Transverse colon (tissue), 4 donors: ENCODE results near the gene FUT3. TPM values are rescaled to one million over a fixed set of nuclear protein-coding genes. Genes with fewer than 3 reads are reported as not detected.

Experiments
- DNase-seq: peaks from one replicate; pipeline ENCODE4 v3.0.0-alpha.2; 2019
- H3K27ac ChIP-seq, 4 donors: fragments of 200-600 bp; sonication (generic); 2 replicates each; pipeline ENCODE4 v1.5.1; 2016 to 2018; ENCODE audit warnings: inconsistent platforms in 4 of 4
- H3K27me3 ChIP-seq: fragments of 200-600 bp; sonication (generic); 2 replicates; pipeline ENCODE4 v1.5.1; 2017; ENCODE audit warnings: inconsistent platforms
- H3K36me3 ChIP-seq, 4 donors: fragments of 200-600 bp; sonication (generic); 2 replicates each; pipeline ENCODE4 v1.5.1; 2017 to 2019; ENCODE audit warnings: inconsistent platforms in 4 of 4
- H3K4me1 ChIP-seq, 4 donors: fragments of 200-600 bp; sonication (generic); 2 replicates each; pipeline ENCODE4 v1.5.1; 2017 to 2020; ENCODE audit warnings: inconsistent platforms in 4 of 4
- H3K4me3 ChIP-seq, 4 donors: fragments of 200-600 bp; sonication (generic); 1 replicate in 1 of 4; 2 replicates in 3 of 4; pipeline versions ENCODE4 v1.5.1 to v1.6.1; 2017 to 2019; ENCODE audit warnings: inconsistent platforms in 4 of 4
- H3K9me3 ChIP-seq, 2 donors: fragments of 200-600 bp; sonication (generic); 2 replicates each; pipeline ENCODE4 v1.5.1; 2017 to 2019; ENCODE audit warnings: inconsistent platforms in 2 of 2
- EP300 ChIP-seq: sonication (generic); formaldehyde crosslinking; IDR thresholded peaks from one replicate; pipeline ENCODE4 v1.6.1; 2017; ENCODE audit warnings: antibody characterized with exemption, low read depth
- POLR2A ChIP-seq: fragments of 450-650 bp; IDR thresholded peaks from one replicate; pipeline ENCODE4 v1.6.1; 2016; ENCODE audit warnings: antibody characterized with exemption, mild to moderate bottlenecking, moderate library complexity
- POLR2AphosphoS5 ChIP-seq, 3 donors: sonication (generic); formaldehyde crosslinking; IDR thresholded peaks; one replicate each; pipeline ENCODE4 v1.6.1; 2016; ENCODE audit warnings: antibody characterized with exemption in 3 of 3
- WGBS, 2 donors: methylation state at CpG; one replicate each; pipeline ENCODE4 v1.1.5; 2018; ENCODE audit warnings: low coverage in 1 of 2; 5-methylcytosine and 5-hydroxymethylcytosine counted together
- in situ Hi-C, 4 donors: fragments of 200-750 bp; cut with MboI; loops; one replicate each; pipeline versions ENCODE4 v1.15.0 to v1.15.1; 2017; ENCODE audit warnings: low sequenced_read_pairs in 3 of 4, low pct_ligation_motif_present in 1 of 4, low pct_unique_long_range_greater_than_20kb in 1 of 4
- intact Hi-C: fragments of 100-400 bp; cut with DNase I; formaldehyde crosslinking; loops from one replicate; pipeline ENCODE4 v1.15.1; 2023; ENCODE audit warnings: low total_unique reads
- total RNA-seq, 4 donors: library from RNA; depleted of rRNA; stranded (reverse); fragments of >200 nt; gene quantifications; one replicate each; pipeline ENCODE4 v1.1.0, GENCODE V29; 2016
- TF ChIP-seq, protein P1 (sequence below), 5 experiments: fragments of 200-600 bp in 3 of 5; fragments of 450-650 bp in 2 of 5; sonication (generic) in 3 of 5; IDR thresholded peaks; 1 replicate in 2 of 5; 2 replicates in 3 of 5; pipeline ENCODE4 v1.5.1; 2016 to 2017; ENCODE audit warnings: antibody characterized with exemption in 5 of 5, inconsistent platforms in 3 of 5, mild to moderate bottlenecking in 2 of 5, moderate library complexity in 1 of 5

The FUT3 gene
- total RNA-seq, 4 donors from 2014 or later = 180 to 222 (median 191) TPM

DNA sequence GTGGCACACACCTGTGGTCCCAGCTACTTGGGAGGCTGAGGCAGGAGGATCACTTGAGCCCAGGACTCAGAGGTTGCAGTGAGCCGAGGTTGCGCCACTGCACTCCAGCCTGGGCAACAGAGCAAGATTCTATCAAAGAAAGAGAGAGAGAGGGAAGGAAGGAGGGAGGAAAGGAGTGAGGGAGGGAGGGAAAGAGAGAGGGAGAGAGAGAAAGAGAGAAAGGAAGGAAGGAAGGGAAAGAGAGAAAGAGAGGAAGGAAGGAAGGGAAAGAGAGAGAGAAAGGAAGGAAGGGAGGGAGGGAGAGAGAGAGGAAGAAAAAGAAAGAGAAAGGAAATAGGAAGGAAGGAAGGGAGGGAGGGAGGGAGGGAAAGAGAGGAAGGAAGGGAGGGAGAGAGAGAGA is 34.0 kb downstream of the FUT3 start:
- DNase-seq = no peak
- intact Hi-C loops = no loop called here
- in situ Hi-C loops = loop anchor here in 1 of 4 donors (10.0 kb wide), 1 partner anchor 68 kb away; no protein-coding TSS in a partner anchor
- no peak overlapping the region for H3K27ac ChIP-seq
- H3K4me3 ChIP-seq = no peak overlapping the region
- H3K36me3 ChIP-seq = no peaks in the 10 kb centered on the region
- H3K4me1 ChIP-seq = peaks cover 0 to 8% (median 2%) of the 10 kb centered on the region in 4 donors
- 92 to 97% methylated on average over 2 of the region's 2 CpGs for WGBS, 2 donors
- TF ChIP-seq POLR2AphosphoS5 (IDR thresholded peaks at IDR 0.05) = no peak
- TF ChIP-seq POLR2A = no peak
- TF ChIP-seq, protein P1, sequence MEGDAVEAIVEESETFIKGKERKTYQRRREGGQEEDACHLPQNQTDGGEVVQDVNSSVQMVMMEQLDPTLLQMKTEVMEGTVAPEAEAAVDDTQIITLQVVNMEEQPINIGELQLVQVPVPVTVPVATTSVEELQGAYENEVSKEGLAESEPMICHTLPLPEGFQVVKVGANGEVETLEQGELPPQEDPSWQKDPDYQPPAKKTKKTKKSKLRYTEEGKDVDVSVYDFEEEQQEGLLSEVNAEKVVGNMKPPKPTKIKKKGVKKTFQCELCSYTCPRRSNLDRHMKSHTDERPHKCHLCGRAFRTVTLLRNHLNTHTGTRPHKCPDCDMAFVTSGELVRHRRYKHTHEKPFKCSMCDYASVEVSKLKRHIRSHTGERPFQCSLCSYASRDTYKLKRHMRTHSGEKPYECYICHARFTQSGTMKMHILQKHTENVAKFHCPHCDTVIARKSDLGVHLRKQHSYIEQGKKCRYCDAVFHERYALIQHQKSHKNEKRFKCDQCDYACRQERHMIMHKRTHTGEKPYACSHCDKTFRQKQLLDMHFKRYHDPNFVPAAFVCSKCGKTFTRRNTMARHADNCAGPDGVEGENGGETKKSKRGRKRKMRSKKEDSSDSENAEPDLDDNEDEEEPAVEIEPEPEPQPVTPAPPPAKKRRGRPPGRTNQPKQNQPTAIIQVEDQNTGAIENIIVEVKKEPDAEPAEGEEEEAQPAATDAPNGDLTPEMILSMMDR (IDR thresholded peaks at IDR 0.05) = no peak
- no peak for TF ChIP-seq EP300
- no peaks in the 10 kb centered on the region for H3K9me3 ChIP-seq
- H3K27me3 ChIP-seq = no peaks in the 10 kb centered on the region

- no peaks in the 10 kb centered on the region for H3K9me3 ChIP-seq
- TF ChIP-seq, protein P1 (IDR thresholded peaks at IDR 0.05) = no peak
- TF ChIP-seq POLR2A = no peak
- TF ChIP-seq EP300 = no peak
- WGBS, 2 donors = 58% methylated on average over 10 of the region's 11 CpGs; no CpG with 5 or more reads in 1 of the 2 donors
- peaks cover 0 to 7% (median 0%) of the 10 kb centered on the region in 4 donors for H3K4me1 ChIP-seq
- H3K36me3 ChIP-seq = no peaks in the 10 kb centered on the region
- no peak for DNase-seq
- intact Hi-C loops = no loop called here
- H3K27ac ChIP-seq = no peak overlapping the region
- no peaks in the 10 kb centered on the region for H3K27me3 ChIP-seq
- in situ Hi-C loops = loop anchor here in 1 of 4 donors (10.0 kb wide), 1 partner anchor 70 kb away; no protein-coding TSS in a partner anchor
- no peak overlapping the region for H3K4me3 ChIP-seq
Observed at GRCh38 chr19:5814852-5815246, 36.4 kb downstream of the FUT3 start.

DNA sequence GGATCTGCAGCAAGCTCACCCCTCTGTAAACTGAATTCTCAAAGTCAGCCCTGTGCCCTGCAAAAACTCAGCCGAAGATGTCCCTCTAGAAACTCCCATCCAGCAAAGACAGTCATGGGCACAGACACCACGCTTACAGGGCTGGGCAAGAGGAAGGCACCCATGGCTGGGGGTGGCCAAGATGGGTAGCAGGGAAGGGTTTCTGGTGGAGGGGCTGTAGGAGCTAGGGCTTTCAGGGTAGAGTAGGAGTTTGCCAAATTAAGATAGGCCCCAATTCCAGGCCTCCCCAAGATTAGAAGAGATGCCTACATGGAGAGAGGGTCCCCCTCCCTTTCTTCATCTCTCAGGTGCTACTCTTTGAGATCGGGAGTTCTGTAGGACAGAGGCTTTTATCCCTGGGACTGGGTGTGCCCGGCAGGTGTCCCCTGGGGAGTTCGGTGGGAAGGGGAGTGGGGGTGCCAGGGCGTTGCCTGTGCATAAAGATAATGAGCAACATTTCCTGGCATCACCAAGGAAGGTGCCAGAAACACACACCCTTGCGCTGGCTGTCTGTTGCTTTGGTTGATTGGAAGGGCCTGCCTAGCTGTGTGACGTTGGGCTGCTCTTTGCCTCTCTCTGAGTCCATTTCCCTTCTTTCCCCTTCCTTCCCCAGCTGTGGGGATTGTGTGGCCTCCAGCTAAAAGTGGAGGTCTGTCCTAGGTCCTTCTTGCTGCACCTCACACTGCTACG is 37.0 kb downstream of the FUT3 start:
- no peaks in the 10 kb centered on the region for H3K36me3 ChIP-seq
- no peaks in the 10 kb centered on the region for H3K27me3 ChIP-seq
- H3K4me3 ChIP-seq = no peak overlapping the region
- DNase-seq = no peak
- intact Hi-C loops = no loop called here
- TF ChIP-seq, protein P1 (IDR thresholded peaks at IDR 0.05) = no peak
- TF ChIP-seq POLR2A (no peak), EP300 (no peak), POLR2AphosphoS5 (IDR thresholded peaks at IDR 0.05) (no peak)
- 58 to 100% methylated on average over 1 to 9 of the region's 9 CpGs for WGBS, 2 donors
- no peaks in the 10 kb centered on the region for H3K9me3 ChIP-seq
- peaks cover 0 to 7% (median 0%) of the 10 kb centered on the region in 4 donors for H3K4me1 ChIP-seq
- in situ Hi-C loops = loop anchor here in 1 of 4 donors (10.0 kb wide), 1 partner anchor 71 kb away; no protein-coding TSS in a partner anchor
- H3K27ac ChIP-seq = no peak overlapping the region

- Histone ChIP-seq H3K27ac (no peak overlapping the region), H3K36me3 (no peaks in the 10 kb centered on the region), H3K9me3 (no peaks in the 10 kb centered on the region), H3K27me3 (no peaks in the 10 kb centered on the region), H3K4me3 (no peak overlapping the region), H3K4me1 (peaks cover 0 to 8% (median 1%) of the 10 kb centered on the region in 4 donors)
- 93 to 94% methylated on average over 3 to 4 of the region's 4 CpGs for WGBS, 2 donors
- intact Hi-C loops = no loop called here
- no peak for DNase-seq
- in situ Hi-C loops = loop anchor here in 1 of 4 donors (10.0 kb wide), 1 partner anchor 74 kb away; no protein-coding TSS in a partner anchor
- TF ChIP-seq EP300 = no peak
- TF ChIP-seq POLR2A = no peak
- TF ChIP-seq, protein P1 (IDR thresholded peaks at IDR 0.05) = no peak
- no peak for TF ChIP-seq POLR2AphosphoS5 (IDR thresholded peaks at IDR 0.05)
Observed at GRCh38 chr19:5811117-5811516, 40.1 kb downstream of the FUT3 start.
